HepG2 (cell line): Measurements from ENCODE around the gene TTBK2. TPM values are rescaled to one million over a fixed set of nuclear protein-coding genes. Genes with fewer than 3 reads are reported as not detected.

Experiments
- ATAC-seq: fragments of 200-7000 bp; cut with Tn5 transposase; 3 replicates; pipeline ENCODE4 v1.9.1; 2020; ENCODE audit warnings: mild to moderate bottlenecking, moderate library complexity
- BruUV-seq: library from RNA; stranded (reverse); fragments of 400-500 nt; replicated peaks from 2 replicates; lab custom pipeline; 2021; lab: Mats Ljungman, UMichigan
- CTCF ChIA-PET: fragments of 300-600 bp; formaldehyde crosslinking; extraction: SDS; loops from one replicate; lab custom pipeline; 2021; ENCODE audit warnings: low total read pairs, inconsistent platforms, low intra/inter-chr PET ratio; lab: Yijun Ruan, JAX
- POLR2A ChIA-PET: fragments of 350-600 bp; sonication (Branson Sonifier 250); formaldehyde crosslinking; loops from one replicate; lab custom pipeline; 2020; ENCODE audit warnings: antibody characterized with exemption, inconsistent platforms; lab: Yijun Ruan, JAX
- DNase-seq: peaks from one replicate; pipeline ENCODE4 v3.0.0-alpha.2; 2015; ENCODE audit warnings: low spot score
- FAIRE-seq: peaks from 3 replicates; lab custom pipeline; 2011; peaks lifted over from hg19 to GRCh38; lab: Jason Lieb, UNC
- H2AFZ ChIP-seq: one replicate; pipeline ENCODE4 v1.6.1; 2011; ENCODE audit warnings: low read length, inconsistent platforms
- H3K27ac ChIP-seq: fragments of 300-600 bp; 3 replicates; pipeline ENCODE4 v1.8.0; 2011; ENCODE audit warnings: mixed run types, mild to moderate bottlenecking, mixed read lengths, low read length, inconsistent platforms; ENCODE audit not compliant: insufficient read depth; ENCODE audit errors: extremely low read length
- H3K27me3 ChIP-seq, 2 experiments: fragments of 200-600 bp in 1 of 2; 2 replicates in 1 of 2; 3 replicates in 1 of 2; pipeline versions ENCODE4 v1.6.0 to v1.8.0; 2011; ENCODE audit warnings: low read length in 2 of 2, mild to moderate bottlenecking in 2 of 2, moderate library complexity in 2 of 2, inconsistent platforms in 1 of 2; ENCODE audit not compliant: insufficient read depth in 2 of 2, control insufficient read depth in 1 of 2
- H3K36me3 ChIP-seq, 2 experiments: fragments of 200-600 bp in 1 of 2; replicated peaks in 1 of 2; 2 replicates in 1 of 2; 3 replicates in 1 of 2; pipeline versions ENCODE4 v1.5.1 to v1.8.0; 2011; ENCODE audit warnings: low read length in 2 of 2, inconsistent platforms in 1 of 2; ENCODE audit not compliant: insufficient read depth in 2 of 2, control insufficient read depth in 1 of 2
- H3K4me1 ChIP-seq: 2 replicates; pipeline ENCODE4 v1.5.1; 2012; ENCODE audit warnings: low read length, inconsistent platforms; ENCODE audit not compliant: insufficient read depth
- H3K4me2 ChIP-seq: 2 replicates; pipeline ENCODE4 v1.6.0; 2011; ENCODE audit warnings: low read depth, low read length, inconsistent platforms
- H3K4me3 ChIP-seq, 3 experiments: fragments of 200-600 bp in 1 of 3; sonication (generic), shearing (Covaris generic) in 1 of 3; replicated peaks in 1 of 3; 2 replicates each; pipeline ENCODE4 v1.5.1; 2011 to 2016; ENCODE audit warnings: low read length in 3 of 3, inconsistent platforms in 2 of 3, low read depth in 2 of 3, mild to moderate bottlenecking in 2 of 3, control low read depth in 1 of 3, mixed read lengths in 1 of 3; ENCODE audit not compliant: insufficient read depth in 1 of 3
- H3K79me2 ChIP-seq: one replicate; pipeline ENCODE4 v1.6.1; 2011; ENCODE audit warnings: low read length, inconsistent platforms; ENCODE audit not compliant: insufficient read depth
- H3K9ac ChIP-seq: 2 replicates; pipeline ENCODE4 v1.6.0; 2011; ENCODE audit warnings: mild to moderate bottlenecking, low read depth, low read length, inconsistent platforms; ENCODE audit not compliant: insufficient read depth
- H3K9me3 ChIP-seq: 2 replicates; pipeline ENCODE4 v1.5.1; 2012; ENCODE audit warnings: mild to moderate bottlenecking, low read length
- H4K20me1 ChIP-seq: 2 replicates; pipeline ENCODE4 v1.6.0; 2011; ENCODE audit warnings: inconsistent platforms, mild to moderate bottlenecking, low read length, moderate library complexity; ENCODE audit not compliant: insufficient read depth
- BORCS8-MEF2B ChIP-seq: sonication (generic); formaldehyde crosslinking; IDR thresholded peaks from 2 replicates; pipeline ENCODE4 v1.8.0; 2022; ENCODE audit warnings: mild to moderate bottlenecking, missing genetic modification reagents
- FOXO4 ChIP-seq: sonication (generic); formaldehyde crosslinking; conservative IDR thresholded peaks from 2 replicates; pipeline ENCODE4 v1.8.1; 2023; ENCODE audit warnings: missing genetic modification reagents
- FOXP1 ChIP-seq, 2 experiments: fragments of 450-650 bp in 1 of 2; IDR thresholded peaks; 2 replicates each; pipeline ENCODE4 v1.6.1; 2017 to 2018; ENCODE audit warnings: antibody characterized with exemption in 1 of 2
- GATA4 ChIP-seq: sonication (generic); IDR thresholded peaks from 2 replicates; pipeline ENCODE4 v1.6.1; 2016; ENCODE audit warnings: antibody characterized with exemption, low read depth, borderline replicate concordance
- GATAD2A ChIP-seq: IDR thresholded peaks from 2 replicates; pipeline ENCODE4 v1.6.1; 2016
- GPBP1L1 ChIP-seq: sonication (generic); formaldehyde crosslinking; IDR thresholded peaks from 2 replicates; pipeline ENCODE4 v1.5.0; 2020; ENCODE audit warnings: mild to moderate bottlenecking, missing genetic modification reagents
- HOMEZ ChIP-seq: IDR thresholded peaks from 2 replicates; pipeline ENCODE4 v1.6.1; 2016; ENCODE audit warnings: low read depth
- MAFG ChIP-seq: sonication (generic); formaldehyde crosslinking; IDR thresholded peaks from 2 replicates; pipeline ENCODE4 v1.5.1; 2020; ENCODE audit warnings: mild to moderate bottlenecking, missing genetic modification reagents
- NR0B2 ChIP-seq: sonication (generic); formaldehyde crosslinking; IDR thresholded peaks from 2 replicates; pipeline ENCODE4 v1.4.0; 2020; ENCODE audit warnings: mild to moderate bottlenecking, missing genetic modification reagents
- PHF8 ChIP-seq: sonication (generic); formaldehyde crosslinking; IDR thresholded peaks from 2 replicates; pipeline ENCODE4 v1.5.0; 2020; ENCODE audit warnings: missing genetic modification reagents
- TSC22D2 ChIP-seq: sonication (generic); formaldehyde crosslinking; IDR thresholded peaks from 2 replicates; pipeline ENCODE4 v1.5.1; 2020; ENCODE audit warnings: missing genetic modification reagents, mild to moderate bottlenecking, borderline replicate concordance
- YEATS4 ChIP-seq: sonication (generic); formaldehyde crosslinking; IDR thresholded peaks from 2 replicates; pipeline ENCODE4 v1.4.0; 2020; ENCODE audit warnings: missing genetic modification reagents, borderline replicate concordance
- ZNF180 ChIP-seq: sonication (generic); formaldehyde crosslinking; IDR thresholded peaks from 2 replicates; pipeline ENCODE4 v1.4.0; 2020; ENCODE audit warnings: low read depth, missing genetic modification reagents, borderline replicate concordance
- ZNF790 ChIP-seq: sonication (generic); formaldehyde crosslinking; IDR thresholded peaks from 2 replicates; pipeline ENCODE4 v1.8.0; 2022; ENCODE audit warnings: missing genetic modification reagents, mild to moderate bottlenecking, borderline replicate concordance
- in situ Hi-C: cut with HindIII; loops from 2 replicates; pipeline ENCODE4 v1.10.0; 2017; ENCODE audit warnings: low pct_unique_long_range_greater_than_20kb; ENCODE audit not compliant: extremely low pct_ligation_motif_present
- intact Hi-C: fragments of 100-400 bp; cut with micrococcal nuclease; formaldehyde crosslinking; loops from one replicate; pipeline ENCODE4 v1.10.0; 2022; ENCODE audit not compliant: unreplicated experiment
- polyA plus RNA-seq, 8 experiments: library from polyadenylated mRNA; depleted of rRNA in 3 of 8; stranded (reverse) in 7 of 8; unstranded in 1 of 8; fragments of >200 nt; fragmentation: Illumina TruSeq in 4 of 8; extraction: Trizol in 4 of 8; gene quantifications; 2 replicates each; pipeline versions ENCODE4 v1.2.1 to v1.2.3, GENCODE V29; 2011 to 2016; ENCODE audit warnings: low read depth in 4 of 8, missing spikeins in 1 of 8, mixed read lengths in 1 of 8; ENCODE audit not compliant: insufficient read depth in 1 of 8
- total RNA-seq, 5 experiments: library from RNA; depleted of rRNA; stranded (reverse); fragments of >200 nt; fragmentation: Illumina TruSeq; extraction: Trizol; gene quantifications; 2 replicates each; pipeline ENCODE4 v1.2.3, GENCODE V29; 2016; ENCODE audit warnings: low read depth in 1 of 5

TTBK2 gene
- total and polyA plus RNA-seq, 2 of the 13 experiments (the other 11 are each of a cell fraction or from before 2014, with no cell fraction given): 5.1 to 7.4 TPM

- Histone ChIP-seq H3K4me2 (no peak overlapping the region), H3K4me3 (no peak overlapping the region), H3K9me3 (no peaks in the 10 kb centered on the region), H3K9ac (no peak overlapping the region), H2AFZ (no peak overlapping the region), H3K27ac (no peak overlapping the region), H4K20me1 (no peaks in the 10 kb centered on the region), H3K36me3 (no peaks in the 10 kb centered on the region), H3K79me2 (no peaks in the 10 kb centered on the region), H3K27me3 (no peaks in the 10 kb centered on the region), H3K4me1 (no peaks in the 10 kb centered on the region; the same call in 1 of the 2 replicates)
- no TSS peak for BruUV-seq
- TF ChIP-seq GATA4 (no peak), FOXP1 (IDR thresholded peaks at IDR 0.05) (no peak), FOXP1 (CRISPR knock-in tag; IDR thresholded peaks at IDR 0.05) (no peak), TSC22D2 (no peak), GATAD2A (CRISPR knock-in tag) (no peak), ZNF180 (no peak), GPBP1L1 (no peak), YEATS4 (CRISPR knock-in tag) (no peak), NR0B2 (no peak), BORCS8-MEF2B (CRISPR knock-in tag) (no peak), HOMEZ (CRISPR knock-in tag) (no peak), MAFG (CRISPR knock-in tag) (no peak), PHF8 (CRISPR knock-in tag) (no peak), FOXO4 (CRISPR knock-in tag) (no peak), ZNF790 (CRISPR knock-in tag) (no peak)
- intact Hi-C loops (no loop called here), in situ Hi-C loops (no loop called here)
- DNase-seq: no peak
- POLR2A ChIA-PET: no interaction called here
- ATAC-seq: no peak
- CTCF ChIA-PET: no interaction called here
- FAIRE-seq: no peak
These were observed 44.4 kb downstream of the TTBK2 start for GRCh38 chr15:42876224-42876623.
